Brain pericyte (primary cell): ENCODE data around the gene ABCA2.

ENCODE experiments used
- DNase-seq: peaks from one replicate; pipeline ENCODE4 v3.0.0-alpha.2; 2012; ENCODE audit warnings: low read depth, low spot score

The ABCA2 gene

GRCh38 chr9:137030538-137031527 lies 2.8 kb upstream of the ABCA2 start:
- DNase-seq, result no peak

GRCh38 chr9:137030006-137030405 lies 2.0 kb upstream of the ABCA2 start:
- no peak for DNase-seq

- no peak for DNase-seq
Measured at GRCh38 chr9:137029058-137029936, 1.3 kb upstream of the ABCA2 start.

- no peak for DNase-seq
Measured at GRCh38 chr9:137028263-137029057, 423 bp upstream of the ABCA2 start.

- no peak for DNase-seq
Measured at GRCh38 chr9:137026828-137027227, 1.2 kb downstream of the ABCA2 start.

GRCh38 chr9:137026384-137026783 lies 1.7 kb downstream of the ABCA2 start:
- no peak for DNase-seq

GRCh38 chr9:137025517-137025966 lies 2.5 kb downstream of the ABCA2 start:
- DNase-seq, result no peak

GRCh38 chr9:137023583-137023991 lies 4.5 kb downstream of the ABCA2 start:
- DNase-seq, result no peak

- no peak for DNase-seq
Measured at GRCh38 chr9:137023157-137023556, 4.9 kb downstream of the ABCA2 start.

GRCh38 chr9:137022662-137023008 lies 5.4 kb downstream of the ABCA2 start:
- no peak for DNase-seq

- DNase-seq, result no peak
Measured at GRCh38 chr9:137021979-137022661, 5.9 kb downstream of the ABCA2 start.

GRCh38 chr9:137021568-137021978 lies 6.5 kb downstream of the ABCA2 start:
- DNase-seq, result no peak

GRCh38 chr9:137020771-137021567 lies 7.1 kb downstream of the ABCA2 start:
- no peak for DNase-seq

GRCh38 chr9:137019891-137020683 lies 8.0 kb downstream of the ABCA2 start:
- no peak for DNase-seq

GRCh38 chr9:137018761-137019559 lies 9.1 kb downstream of the ABCA2 start:
- no peak for DNase-seq

- DNase-seq, result no peak
Measured at GRCh38 chr9:137017791-137018497, 10.1 kb downstream of the ABCA2 start.

- no peak for DNase-seq
Measured at GRCh38 chr9:137017071-137017470, 11.0 kb downstream of the ABCA2 start.

- DNase-seq, result no peak
Measured at GRCh38 chr9:137016436-137016835, 11.6 kb downstream of the ABCA2 start.
